Chondrocyte (in vitro differentiated cells): ENCODE results near the gene ACVRL1. TPM values are rescaled to one million over a fixed set of nuclear protein-coding genes. Genes with fewer than 3 reads are reported as not detected.

Experiments used
- DNase-seq: peaks from one replicate; pipeline ENCODE4 v3.0.0; 2021; ENCODE audit warnings: mixed read lengths, low spot score
- H3K27ac Mint-ChIP-seq: one replicate; pipeline ENCODE4 v1.8.0; 2021; ENCODE audit warnings: mild to moderate bottlenecking, moderate library complexity, mixed read lengths; ENCODE audit not compliant: unreplicated experiment
- H3K27me3 Mint-ChIP-seq: 2 replicates; pipeline ENCODE4 v1.8.0; 2021; ENCODE audit warnings: low read depth, mixed read lengths
- H3K36me3 Mint-ChIP-seq: 2 replicates; pipeline ENCODE4 v1.8.0; 2021; ENCODE audit warnings: low read depth, mixed read lengths
- H3K4me1 Mint-ChIP-seq: 2 replicates; pipeline ENCODE4 v1.8.0; 2021; ENCODE audit warnings: low read depth, mild to moderate bottlenecking, mixed read lengths
- H3K4me3 Mint-ChIP-seq: one replicate; pipeline ENCODE4 v1.8.0; 2021; ENCODE audit warnings: mild to moderate bottlenecking, moderate library complexity, mixed read lengths; ENCODE audit not compliant: unreplicated experiment
- H3K9me3 Mint-ChIP-seq: 2 replicates; pipeline ENCODE4 v1.8.0; 2021; ENCODE audit warnings: low read depth, mixed read lengths
- total RNA-seq: library from RNA; stranded (reverse); gene quantifications from 3 replicates; pipeline ENCODE4 v1.2.1, GENCODE V29; 2021
- TF ChIP-seq, protein P1 (sequence below): fragments of 200-600 bp; sonication (generic); IDR thresholded peaks from 2 replicates; pipeline ENCODE4 v1.5.0; 2021; ENCODE audit warnings: antibody characterized with exemption, mild to moderate bottlenecking, moderate library complexity

ACVRL1 gene
- total RNA-seq, 1 donor from 2014 or later = 0.60 TPM

DNA sequence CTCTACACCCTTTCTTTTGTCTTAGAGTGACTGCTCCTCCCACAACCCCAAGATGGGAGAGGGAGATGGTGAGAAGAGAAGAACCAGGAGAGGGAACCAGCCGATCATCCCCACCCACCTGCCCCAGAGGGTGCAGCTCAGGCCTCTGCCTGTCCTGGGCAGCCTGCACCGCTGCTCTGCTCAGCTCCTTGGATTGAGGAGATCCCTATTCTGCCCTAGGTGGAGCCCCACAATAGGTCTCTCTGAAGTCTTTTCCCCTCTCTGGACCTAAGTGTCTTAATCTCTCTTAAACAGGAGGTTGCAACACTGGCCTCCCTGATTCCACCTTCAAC, 17.2 kb upstream of the ACVRL1 start:
- H3K9me3 Mint-ChIP-seq = no peaks in the 10 kb centered on the region
- H3K4me3 Mint-ChIP-seq = no peak overlapping the region
- peaks cover 10% of the 10 kb centered on the region for H3K4me1 Mint-ChIP-seq
- H3K36me3 Mint-ChIP-seq = no peaks in the 10 kb centered on the region
- no peak overlapping the region for H3K27ac Mint-ChIP-seq
- TF ChIP-seq, protein P1, sequence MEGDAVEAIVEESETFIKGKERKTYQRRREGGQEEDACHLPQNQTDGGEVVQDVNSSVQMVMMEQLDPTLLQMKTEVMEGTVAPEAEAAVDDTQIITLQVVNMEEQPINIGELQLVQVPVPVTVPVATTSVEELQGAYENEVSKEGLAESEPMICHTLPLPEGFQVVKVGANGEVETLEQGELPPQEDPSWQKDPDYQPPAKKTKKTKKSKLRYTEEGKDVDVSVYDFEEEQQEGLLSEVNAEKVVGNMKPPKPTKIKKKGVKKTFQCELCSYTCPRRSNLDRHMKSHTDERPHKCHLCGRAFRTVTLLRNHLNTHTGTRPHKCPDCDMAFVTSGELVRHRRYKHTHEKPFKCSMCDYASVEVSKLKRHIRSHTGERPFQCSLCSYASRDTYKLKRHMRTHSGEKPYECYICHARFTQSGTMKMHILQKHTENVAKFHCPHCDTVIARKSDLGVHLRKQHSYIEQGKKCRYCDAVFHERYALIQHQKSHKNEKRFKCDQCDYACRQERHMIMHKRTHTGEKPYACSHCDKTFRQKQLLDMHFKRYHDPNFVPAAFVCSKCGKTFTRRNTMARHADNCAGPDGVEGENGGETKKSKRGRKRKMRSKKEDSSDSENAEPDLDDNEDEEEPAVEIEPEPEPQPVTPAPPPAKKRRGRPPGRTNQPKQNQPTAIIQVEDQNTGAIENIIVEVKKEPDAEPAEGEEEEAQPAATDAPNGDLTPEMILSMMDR = peak; percentile 6
- peak; percentile 56 for DNase-seq
- no peaks in the 10 kb centered on the region for H3K27me3 Mint-ChIP-seq

DNA sequence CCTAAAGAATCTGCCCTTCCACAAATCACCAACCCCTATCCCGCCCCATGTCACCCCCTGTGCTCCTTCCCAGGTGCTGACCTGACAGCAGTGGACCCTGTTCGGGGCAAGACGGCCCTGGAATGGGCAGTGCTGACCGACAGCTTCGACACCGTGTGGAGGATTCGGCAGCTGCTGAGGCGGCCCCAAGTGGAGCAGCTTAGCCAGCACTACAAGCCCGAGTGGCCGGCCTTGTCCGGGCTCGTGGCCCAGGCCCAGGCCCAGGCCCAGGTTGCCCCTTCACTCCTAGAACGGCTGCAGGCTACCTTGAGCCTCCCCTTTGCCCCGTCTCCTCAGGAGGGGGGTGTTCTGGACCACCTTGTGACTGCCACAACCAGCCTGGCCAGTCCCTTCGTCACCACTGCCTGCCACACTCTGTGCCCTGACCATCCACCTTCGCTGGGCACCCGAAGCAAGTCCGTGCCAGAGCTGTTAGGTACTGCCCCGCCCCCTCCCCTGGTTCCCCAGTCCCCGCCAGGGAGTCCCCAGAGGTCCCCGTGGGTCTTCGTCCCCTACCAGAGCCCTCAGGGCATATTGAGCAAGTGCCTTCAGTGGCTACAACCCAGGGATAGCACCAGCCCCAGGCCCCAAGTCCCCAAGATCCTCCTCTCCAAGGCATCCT, 16.7 kb upstream of the ACVRL1 start:
- Mint-ChIP-seq H3K27ac (no peak overlapping the region), H3K27me3 (no peaks in the 10 kb centered on the region), H3K4me3 (no peak overlapping the region), H3K36me3 (no peaks in the 10 kb centered on the region), H3K4me1 (peaks cover 8% of the 10 kb centered on the region), H3K9me3 (no peaks in the 10 kb centered on the region)
- DNase-seq = peak; percentile 89
- TF ChIP-seq, protein P1 = no peak

DNA sequence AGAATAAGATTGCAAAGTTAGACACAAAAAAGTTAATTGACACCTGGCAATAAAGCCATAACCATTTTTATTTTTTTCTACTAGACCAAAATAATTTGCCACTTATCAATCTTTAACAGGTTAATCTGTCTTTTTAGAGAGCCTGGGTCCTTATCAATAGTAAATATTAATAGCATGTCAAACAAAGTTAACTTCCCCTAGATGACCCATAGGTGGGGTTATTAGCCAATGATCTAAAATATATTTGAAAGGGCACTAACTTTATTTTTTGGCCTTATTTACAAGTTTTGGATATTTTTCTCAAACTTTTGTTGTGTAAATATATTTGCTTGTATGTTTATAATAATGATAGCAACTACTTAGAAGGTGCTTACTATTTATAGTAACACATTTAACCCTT, 15.5 kb upstream of the ACVRL1 start:
- DNase-seq = no peak
- Mint-ChIP-seq H3K9me3 (no peaks in the 10 kb centered on the region), H3K4me3 (no peak overlapping the region), H3K4me1 (peaks cover 5% of the 10 kb centered on the region), H3K27ac (no peak overlapping the region), H3K27me3 (no peaks in the 10 kb centered on the region), H3K36me3 (no peaks in the 10 kb centered on the region)
- TF ChIP-seq, protein P1 = peak; percentile 75

DNA sequence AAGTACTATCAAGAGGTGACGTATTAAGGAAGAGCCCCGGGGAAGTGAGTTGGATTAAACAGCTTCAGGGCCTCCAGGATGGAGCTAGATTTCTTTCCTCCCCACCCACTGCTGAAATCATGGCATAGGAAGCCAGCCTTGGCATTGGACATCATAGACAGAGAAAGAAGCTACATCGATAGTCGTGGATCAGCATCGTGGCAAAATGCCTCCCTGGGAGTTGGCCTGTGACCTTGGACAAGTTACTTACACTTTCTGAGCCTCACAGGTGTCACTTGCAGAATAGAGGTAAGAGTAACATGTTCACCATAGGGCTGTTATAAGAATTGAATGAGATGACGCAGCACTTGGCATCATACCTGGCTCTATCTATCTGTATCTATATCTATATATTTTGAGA, 13.5 kb upstream of the ACVRL1 start:
- Mint-ChIP-seq H3K27ac (no peak overlapping the region), H3K36me3 (no peaks in the 10 kb centered on the region), H3K4me1 (peaks cover 10% of the 10 kb centered on the region), H3K4me3 (no peak overlapping the region), H3K27me3 (no peaks in the 10 kb centered on the region), H3K9me3 (no peaks in the 10 kb centered on the region)
- TF ChIP-seq, protein P1 = no peak
- no peak for DNase-seq

DNA sequence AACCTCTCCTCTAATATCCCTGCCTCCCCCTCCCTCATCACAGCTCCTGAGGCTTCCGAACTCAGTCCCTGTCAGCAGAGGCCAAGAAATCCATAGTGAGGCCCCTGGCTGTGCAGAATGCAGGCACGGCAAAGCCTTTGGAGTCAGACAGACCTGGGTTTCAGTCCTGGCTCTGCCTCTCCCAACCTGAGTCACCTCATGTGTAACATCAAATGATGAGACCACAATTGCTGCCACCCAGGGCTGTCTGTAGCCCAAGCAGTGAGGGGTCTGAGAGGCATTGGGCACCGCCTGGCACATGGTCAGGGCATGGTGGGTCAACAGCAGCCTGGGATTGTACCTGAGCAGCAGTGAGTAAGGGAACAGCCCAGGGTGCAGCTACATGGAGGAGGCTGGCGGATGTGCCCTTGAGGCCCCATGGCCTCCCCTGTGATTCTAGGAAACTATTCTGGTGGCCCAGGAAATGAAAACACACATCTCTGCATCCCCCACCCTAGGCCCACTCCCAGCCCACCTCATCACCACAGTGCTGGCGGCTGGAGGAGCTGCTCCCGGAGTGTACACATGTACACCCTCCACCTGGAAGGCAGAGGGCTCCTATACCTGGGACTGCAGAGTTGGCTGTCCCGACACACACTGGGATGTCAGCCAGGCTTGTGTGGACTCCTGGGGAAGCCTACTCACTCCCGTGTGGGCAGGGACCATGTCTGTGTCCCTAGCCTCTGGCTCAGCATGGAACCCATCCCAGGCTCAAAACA, 11.7 kb upstream of the ACVRL1 start:
- no peak overlapping the region for H3K27ac Mint-ChIP-seq
- DNase-seq = no peak
- no peaks in the 10 kb centered on the region for H3K9me3 Mint-ChIP-seq
- peaks cover 10% of the 10 kb centered on the region for H3K4me1 Mint-ChIP-seq
- no peak overlapping the region for H3K4me3 Mint-ChIP-seq
- no peaks in the 10 kb centered on the region for H3K36me3 Mint-ChIP-seq
- H3K27me3 Mint-ChIP-seq = no peaks in the 10 kb centered on the region
- TF ChIP-seq, protein P1 = no peak
